ENCODE data around the gene ALG3. TPM values are rescaled to one million over a fixed set of nuclear protein-coding genes. Genes with fewer than 3 reads are reported as not detected.

ALG3 gene
- total RNA-seq, 2 donors from 2014 or later = 33.4 to 49.9 TPM

DNA sequence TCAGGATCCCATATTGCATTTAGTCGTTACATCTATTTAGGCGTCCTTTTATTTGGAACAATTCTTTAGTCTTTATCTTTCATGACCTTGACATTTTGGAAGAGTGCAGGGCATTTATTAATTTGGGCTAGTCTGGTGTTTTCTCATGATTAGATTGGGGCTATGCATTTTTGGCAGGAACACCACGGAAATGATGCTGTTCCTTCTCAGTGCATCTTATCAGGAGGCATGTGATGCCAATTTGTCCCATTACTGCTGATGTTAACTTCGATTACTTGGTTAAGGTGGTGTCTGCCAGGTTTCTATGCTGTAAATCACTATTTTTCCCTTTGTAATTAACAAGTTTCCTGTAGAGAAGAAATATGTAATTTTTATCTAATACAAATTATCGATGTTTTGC is 37.5 kb downstream of the ALG3 start:
- Mint-ChIP-seq H3K27me3 (peaks cover 15% of the 10 kb centered on the region), H3K36me3 (ENCODE audit: low read depth) (no peaks in the 10 kb centered on the region), H3K9me3 (no peaks in the 10 kb centered on the region), H3K4me3 (no peak overlapping the region), H3K4me1 (no peaks in the 10 kb centered on the region), H3K27ac (no peak overlapping the region)
- no peak for ATAC-seq (replicated peaks)

DNA sequence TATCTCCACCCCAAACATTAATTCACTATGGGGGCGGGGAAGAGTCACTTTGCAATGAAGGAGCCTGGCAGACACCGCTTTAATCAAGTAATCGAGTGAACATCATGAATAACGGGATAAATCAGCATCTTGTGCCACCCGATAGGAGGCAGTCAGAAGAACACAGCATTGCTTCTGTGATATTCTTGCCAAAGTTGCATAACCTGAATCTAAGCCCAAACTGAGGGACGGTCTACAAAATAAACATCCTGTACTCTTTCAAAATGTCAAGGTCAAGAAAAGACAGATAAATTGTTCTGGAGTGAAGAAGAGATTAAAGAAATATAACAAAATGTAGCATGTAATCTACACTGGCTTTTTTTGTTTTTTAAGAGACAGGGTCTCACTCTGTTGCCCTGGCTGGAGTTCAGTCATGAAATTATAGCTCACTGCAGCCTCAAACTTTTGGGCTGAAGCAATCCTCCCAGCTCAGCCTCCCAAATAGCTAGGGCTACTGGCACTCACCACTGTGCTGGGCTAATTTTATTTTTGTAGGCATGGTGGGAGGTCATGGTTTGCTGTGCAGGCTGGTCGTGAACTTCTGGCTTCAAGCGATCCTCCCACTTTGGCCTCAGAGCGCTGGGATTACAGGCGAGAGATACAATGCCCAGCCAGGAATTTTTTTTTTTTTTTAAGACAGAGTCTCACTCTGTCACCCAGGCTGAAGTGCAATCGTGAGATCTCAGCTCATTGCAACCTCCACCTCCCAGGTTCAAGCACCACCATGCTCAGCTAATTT is 39.4 kb downstream of the ALG3 start:
- no peak overlapping the region for H3K27ac Mint-ChIP-seq

DNA sequence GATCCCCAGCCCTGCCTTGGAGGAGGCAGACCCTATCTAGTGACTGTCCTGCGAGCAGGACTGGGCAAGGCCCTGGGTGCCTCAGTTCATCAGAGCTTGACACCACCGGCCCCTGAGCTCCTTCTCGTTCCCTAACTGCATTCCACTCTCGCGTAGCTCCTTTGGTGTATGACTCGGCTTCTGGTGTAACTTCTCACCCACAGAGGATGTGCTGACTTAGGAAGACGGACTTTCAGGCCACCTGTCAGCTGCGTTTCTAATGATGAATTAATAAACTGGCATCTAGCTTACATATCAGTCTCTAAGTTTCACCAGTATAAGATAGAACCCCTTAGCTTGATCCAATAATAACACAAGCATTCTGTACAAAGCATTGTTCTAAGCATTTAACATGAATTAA is 45.2 kb downstream of the ALG3 start:
- Mint-ChIP-seq H3K27ac (no peak overlapping the region), H3K4me3 (no peak overlapping the region), H3K9me3 (no peaks in the 10 kb centered on the region), H3K4me1 (no peaks in the 10 kb centered on the region), H3K36me3 (ENCODE audit: low read depth) (no peaks in the 10 kb centered on the region), H3K27me3 (peaks cover 14% of the 10 kb centered on the region)
- no peak for ATAC-seq (replicated peaks)

More for the DNA sequence above, 39.4 kb downstream of the ALG3 start:
- Mint-ChIP-seq H3K9me3 (no peaks in the 10 kb centered on the region), H3K4me3 (no peak overlapping the region), H3K27me3 (peaks cover 17% of the 10 kb centered on the region), H3K4me1 (no peaks in the 10 kb centered on the region), H3K36me3 (ENCODE audit: low read depth) (no peaks in the 10 kb centered on the region)
- no peak for ATAC-seq (replicated peaks)

DNA sequence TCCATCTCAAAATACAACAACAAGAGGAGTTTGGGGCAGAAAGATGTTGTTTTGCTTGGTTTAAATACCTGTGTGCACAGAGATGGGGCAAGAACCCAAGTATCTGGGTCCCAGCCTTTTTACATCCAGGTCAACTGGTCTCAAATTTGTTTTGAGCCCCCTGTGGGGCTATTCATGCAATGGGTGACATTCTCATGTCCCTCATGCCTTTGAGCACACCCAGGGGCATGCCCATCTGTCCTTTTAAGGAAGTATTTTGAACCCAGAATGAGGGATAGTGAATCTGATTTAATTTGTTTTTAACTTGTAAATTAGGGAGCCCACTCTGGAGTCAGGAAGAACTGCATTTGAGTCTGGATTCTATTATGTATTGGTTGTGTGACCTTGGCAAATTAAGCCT is 47.9 kb downstream of the ALG3 start:
- Mint-ChIP-seq H3K27me3 (peaks cover 4% of the 10 kb centered on the region), H3K27ac (no peak overlapping the region), H3K4me1 (no peaks in the 10 kb centered on the region), H3K36me3 (ENCODE audit: low read depth) (no peaks in the 10 kb centered on the region), H3K4me3 (no peak overlapping the region), H3K9me3 (no peaks in the 10 kb centered on the region)
- no peak for ATAC-seq (replicated peaks)

DNA sequence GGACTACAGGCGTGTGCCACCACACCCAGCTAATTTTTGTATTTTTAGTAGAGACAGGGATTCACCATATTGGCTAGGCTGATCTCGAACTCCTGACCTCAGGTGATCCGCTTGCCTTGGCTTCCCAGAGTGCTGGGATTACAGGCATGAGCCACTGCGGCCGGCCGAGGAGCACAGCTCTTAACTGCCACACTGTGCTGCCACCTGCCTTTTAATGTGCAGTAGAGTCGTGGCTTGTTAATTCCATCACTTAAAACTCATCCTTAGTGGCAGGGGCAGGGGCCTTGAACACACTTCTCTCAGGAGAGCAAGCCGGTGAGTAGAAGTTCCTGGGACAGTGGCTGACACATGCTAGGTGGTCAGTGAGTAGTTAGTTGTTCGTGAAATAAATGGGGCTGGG is 50.3 kb downstream of the ALG3 start:
- ATAC-seq (replicated peaks) = no peak
- H3K4me1 Mint-ChIP-seq = no peaks in the 10 kb centered on the region
- H3K9me3 Mint-ChIP-seq = no peaks in the 10 kb centered on the region
- H3K27ac Mint-ChIP-seq = no peak overlapping the region
- no peaks in the 10 kb centered on the region for H3K27me3 Mint-ChIP-seq
- peaks cover 23% of the 10 kb centered on the region for H3K36me3 Mint-ChIP-seq (ENCODE audit: low read depth)
- H3K4me3 Mint-ChIP-seq = no peak overlapping the region

DNA sequence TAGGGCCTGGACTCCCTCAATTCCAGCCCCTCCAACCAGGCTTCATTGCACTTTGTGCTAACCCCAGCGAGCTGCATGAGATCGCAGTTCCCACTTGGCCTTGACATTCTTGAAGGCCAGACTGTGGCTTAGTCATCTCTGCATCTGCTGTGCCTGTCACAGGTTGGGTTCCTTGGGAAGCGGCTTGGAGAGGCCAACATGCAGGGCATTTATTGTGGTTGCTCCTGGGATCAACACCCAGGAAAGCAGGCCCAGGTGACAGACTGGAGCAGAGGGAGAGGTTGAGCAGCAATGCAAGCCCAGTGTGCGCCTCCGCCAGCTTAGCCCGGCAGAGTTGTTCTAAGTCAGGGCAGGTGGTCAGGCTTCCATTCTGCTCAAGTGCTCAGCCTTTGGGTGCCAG is 52.2 kb downstream of the ALG3 start:
- Mint-ChIP-seq H3K27ac (no peak overlapping the region), H3K36me3 (ENCODE audit: low read depth) (peaks cover 43% of the 10 kb centered on the region), H3K4me3 (no peak overlapping the region), H3K9me3 (no peaks in the 10 kb centered on the region), H3K4me1 (no peaks in the 10 kb centered on the region), H3K27me3 (no peaks in the 10 kb centered on the region)
- no peak for ATAC-seq (replicated peaks)

DNA sequence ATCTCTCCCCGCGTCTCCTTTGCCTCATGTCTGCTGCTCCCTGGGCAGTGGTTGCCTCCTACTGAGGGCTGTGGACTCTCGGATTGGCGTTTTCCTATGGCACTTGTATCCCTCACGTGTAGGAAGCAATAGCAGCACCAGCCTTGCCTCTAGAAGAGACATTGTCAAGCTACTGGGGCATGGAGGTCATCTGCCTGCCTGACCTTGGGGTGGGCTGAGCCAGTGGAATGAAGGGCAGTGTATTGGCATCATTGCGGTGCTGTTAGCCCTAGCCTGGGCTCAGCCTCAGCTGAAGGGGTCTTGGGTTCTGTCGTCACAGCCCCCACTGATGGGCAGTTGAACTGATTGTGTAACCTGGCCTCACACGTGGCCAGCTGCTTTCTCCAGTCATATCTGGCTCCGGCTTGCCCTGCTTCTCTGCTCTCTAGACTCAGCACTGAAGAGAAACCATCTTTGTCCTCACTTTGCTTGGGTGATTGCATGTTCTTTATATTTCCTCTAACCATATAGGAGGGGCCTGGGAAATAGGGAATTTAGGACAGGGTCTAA is 54.7 kb downstream of the ALG3 start:
- Mint-ChIP-seq H3K27ac (no peak overlapping the region), H3K36me3 (ENCODE audit: low read depth) (peaks cover 68% of the 10 kb centered on the region), H3K4me1 (no peaks in the 10 kb centered on the region), H3K4me3 (no peak overlapping the region), H3K9me3 (no peaks in the 10 kb centered on the region), H3K27me3 (no peaks in the 10 kb centered on the region)
- no peak for ATAC-seq (replicated peaks)

DNA sequence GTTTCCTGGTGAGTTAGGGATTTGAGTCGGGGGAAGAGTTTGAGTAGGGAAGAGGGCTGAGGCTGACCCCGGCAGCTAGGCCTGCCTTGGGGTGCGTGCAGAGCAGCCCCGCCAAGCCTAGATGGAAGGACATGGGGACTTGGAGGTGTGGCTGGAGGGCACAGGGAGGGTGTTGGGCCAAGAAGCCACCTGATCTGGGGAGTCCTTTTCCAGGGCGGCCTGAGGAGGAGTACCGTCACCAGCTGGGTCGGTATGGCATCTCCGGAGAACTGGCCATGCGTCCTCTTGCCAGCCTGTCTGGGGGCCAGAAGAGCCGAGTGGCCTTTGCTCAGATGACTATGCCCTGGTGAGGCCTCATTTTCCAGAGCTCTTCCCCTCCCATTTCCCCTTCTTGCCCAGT is 55.9 kb downstream of the ALG3 start:
- no peaks in the 10 kb centered on the region for H3K9me3 Mint-ChIP-seq
- H3K27ac Mint-ChIP-seq = no peak overlapping the region
- no peaks in the 10 kb centered on the region for H3K27me3 Mint-ChIP-seq
- ATAC-seq (replicated peaks) = no peak
- H3K4me1 Mint-ChIP-seq = no peaks in the 10 kb centered on the region
- H3K4me3 Mint-ChIP-seq = no peak overlapping the region
- H3K36me3 Mint-ChIP-seq (ENCODE audit: low read depth) = peaks cover 79% of the 10 kb centered on the region

Other genes starting within 250 kb of the ALG3 start
- gene ABCC5, start 231.1 kb downstream of the ALG3 start, total RNA-seq = 10 to 100 TPM in 1 of 2 donors, 1 to 10 TPM in 1; 9.1 to 14.8 TPM
- not detected for gene HTR3D, start 217.2 kb downstream of the ALG3 start, total RNA-seq
- not detected for gene HTR3C, start 195.9 kb downstream of the ALG3 start, total RNA-seq
- gene HTR3E, start 151.9 kb downstream of the ALG3 start, total RNA-seq = not detected
- gene EIF2B5, start 113.6 kb downstream of the ALG3 start, total RNA-seq = 10 to 100 TPM; 48.7 to 64.6 TPM
- 10 to 100 TPM; 40.3 to 42.5 TPM for gene DVL3, start 93.6 kb downstream of the ALG3 start, total RNA-seq
- 100 to 1,000 TPM; 206 to 244 TPM for gene AP2M1, start 74.1 kb downstream of the ALG3 start, total RNA-seq
- gene ABCF3, start 62.8 kb downstream of the ALG3 start, total RNA-seq = 10 to 100 TPM; 75.5 to 93.5 TPM
- not detected for gene VWA5B2, start 19.4 kb downstream of the ALG3 start, total RNA-seq
- gene EEF1AKMT4, start 710 bp upstream of the ALG3 start, total RNA-seq = 10 to 100 TPM in 1 of 2 donors, 1 to 10 TPM in 1; 8.0 to 13.6 TPM
- 1 to 10 TPM in 1 of 2 donors, under 1 TPM in 1; 0.64 to 1.2 TPM for gene CAMK2N2, start 12.6 kb upstream of the ALG3 start, total RNA-seq
- not detected for gene ECE2, start 27.1 kb upstream of the ALG3 start, total RNA-seq
- gene PSMD2, start 50.3 kb upstream of the ALG3 start, total RNA-seq = 100 to 1,000 TPM; 143 to 311 TPM
- 100 to 1,000 TPM; 242 to 551 TPM for gene EIF4G1, start 65.6 kb upstream of the ALG3 start, total RNA-seq
- gene FAM131A, start 88.6 kb upstream of the ALG3 start, total RNA-seq = 1 to 10 TPM; 2.5 to 6.7 TPM
- 10 to 100 TPM in 1 of 2 donors, 1 to 10 TPM in 1; 9.5 to 13.7 TPM for gene CLCN2, start 112.6 kb upstream of the ALG3 start, total RNA-seq
- 100 to 1,000 TPM; 156 to 183 TPM for gene POLR2H, start 112.7 kb upstream of the ALG3 start, total RNA-seq
- not detected for gene THPO, start 129.2 kb upstream of the ALG3 start, total RNA-seq
- under 1 TPM; 0.05 to 0.39 TPM for gene CHRD, start 131.1 kb upstream of the ALG3 start, total RNA-seq